H1 (cell line): ENCODE measurements around the gene SIAH3.

Experiments used
- CTCF ChIP-seq, 3 experiments: IDR thresholded peaks; 1 replicate in 2 of 3; 2 replicates in 1 of 3; pipeline versions ENCODE4 v1.5.1 to v1.6.1; 2011; ENCODE audit warnings: low read length in 3 of 3, mild to moderate bottlenecking in 3 of 3, inconsistent platforms in 2 of 3, low read depth in 1 of 3, moderate library complexity in 1 of 3; ENCODE audit not compliant: insufficient read depth in 1 of 3; ENCODE audit errors: control extremely low read depth in 1 of 3
- MAFK ChIP-seq: IDR thresholded peaks from 2 replicates; pipeline ENCODE4 v1.6.1; 2012; ENCODE audit warnings: low read depth, mild to moderate bottlenecking, improper control_type of control experiment, low read length
- MAX ChIP-seq: IDR thresholded peaks from 2 replicates; pipeline ENCODE4 v1.6.1; 2012; ENCODE audit warnings: inconsistent platforms
- NRF1 ChIP-seq: IDR thresholded peaks from 2 replicates; pipeline ENCODE4 v1.6.1; 2011; ENCODE audit warnings: mild to moderate bottlenecking, low read depth, low read length, improper control_type of control experiment
- POLR2A ChIP-seq, 2 experiments: IDR thresholded peaks; 1 replicate in 1 of 2; 2 replicates in 1 of 2; pipeline ENCODE4 v1.6.1; 2011; ENCODE audit warnings: low read depth in 2 of 2, low read length in 2 of 2, mild to moderate bottlenecking in 2 of 2; ENCODE audit errors: control extremely low read depth in 1 of 2
- RFX5 ChIP-seq: IDR thresholded peaks from 2 replicates; pipeline ENCODE4 v1.6.1; 2011; ENCODE audit warnings: low read depth, low read length, improper control_type of control experiment, borderline replicate concordance

DNA sequence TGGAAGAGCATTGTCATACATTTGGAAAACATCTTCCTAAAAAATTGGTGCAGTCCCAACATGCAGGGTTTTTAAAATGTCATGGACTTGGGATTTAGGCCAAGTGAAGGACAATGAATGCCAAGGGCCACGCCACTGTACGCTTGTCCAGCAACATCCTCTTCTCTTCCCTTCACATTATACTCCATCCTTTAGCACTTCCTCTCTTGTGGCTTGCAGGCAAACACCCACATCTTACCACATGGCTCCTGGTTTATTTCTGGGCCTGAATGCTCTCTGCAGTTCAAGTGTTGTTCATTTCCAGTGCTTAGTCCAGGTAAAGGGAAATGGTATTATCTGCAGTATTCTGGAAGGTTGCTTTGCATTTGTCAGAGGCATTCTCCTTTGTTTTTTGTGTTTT, 104.5 kb downstream of the SIAH3 start:
- TF ChIP-seq RFX5 (no peak), CTCF (IDR thresholded peaks at IDR 0.05; ENCODE audit: control extremely low read depth in 1 of 3, insufficient read depth in 1 of 3, low read depth in 1 of 3, low read length in 3 of 3) (no peak), POLR2A (IDR thresholded peaks at IDR 0.05; ENCODE audit: control extremely low read depth in 1 of 2, low read depth in 2 of 2, low read length in 2 of 2) (no peak), MAFK (no peak), NRF1 (no peak), MAX (no peak)
